MM.1S (cell line): Measurements from ENCODE around the gene HYCC1.
A peak's percentile ranks its signal among the peaks of the same experiment; 100 is the strongest.

Experiments
- DNase-seq: peaks from one replicate; pipeline ENCODE4 v3.0.0-alpha.2; 2015
- H2AFZ ChIP-seq: fragments of 300-600 bp; sonication (generic); 2 replicates; pipeline ENCODE4 v1.6.0; 2016; ENCODE audit warnings: antibody characterized with exemption, low read length
- H3F3A ChIP-seq: fragments of 300-600 bp; sonication (generic); 2 replicates; pipeline ENCODE4 v1.6.1; 2016; ENCODE audit warnings: mild to moderate bottlenecking, antibody characterized with exemption, low read length, moderate library complexity, mixed read lengths; ENCODE audit not compliant: insufficient read depth
- H3K27ac ChIP-seq: fragments of 300-600 bp; sonication (generic); 2 replicates; pipeline ENCODE4 v1.5.1; 2016; ENCODE audit warnings: mild to moderate bottlenecking, low read length
- H3K27me3 ChIP-seq: fragments of 300-600 bp; sonication (generic); replicated peaks from 2 replicates; pipeline ENCODE4 v1.6.0; 2016; ENCODE audit warnings: low read length; ENCODE audit not compliant: insufficient read depth
- H3K36me3 ChIP-seq: fragments of 300-600 bp; sonication (generic); replicated peaks from 2 replicates; pipeline ENCODE4 v1.6.1; 2016; ENCODE audit warnings: mild to moderate bottlenecking, low read length, mixed read lengths; ENCODE audit not compliant: insufficient read depth
- H3K4me1 ChIP-seq: fragments of 300-600 bp; sonication (generic); 2 replicates; pipeline ENCODE4 v1.6.1; 2016; ENCODE audit warnings: low read length, mixed read lengths
- H3K4me2 ChIP-seq: fragments of 300-600 bp; sonication (generic); 2 replicates; pipeline ENCODE4 v1.6.0; 2016; ENCODE audit warnings: low read depth, low read length
- H3K4me3 ChIP-seq: fragments of 300-600 bp; sonication (generic); 2 replicates; pipeline ENCODE4 v1.5.1; 2016; ENCODE audit warnings: low read length, mixed read lengths
- H3K79me2 ChIP-seq: fragments of 300-600 bp; sonication (generic); 2 replicates; pipeline ENCODE4 v1.6.1; 2016; ENCODE audit warnings: mixed run types, low read length, mixed read lengths
- H3K9ac ChIP-seq: fragments of 300-600 bp; sonication (generic); 2 replicates; pipeline ENCODE4 v1.6.1; 2016; ENCODE audit warnings: low read length, mixed read lengths
- H3K9me2 ChIP-seq: fragments of 300-600 bp; sonication (generic); replicated peaks from 2 replicates; pipeline ENCODE4 v1.6.1; 2016; ENCODE audit warnings: mild to moderate bottlenecking, low read length, mixed read lengths; ENCODE audit not compliant: insufficient read depth
- H3K9me3 ChIP-seq: fragments of 300-600 bp; sonication (generic); replicated peaks from 2 replicates; pipeline ENCODE4 v1.6.1; 2016; ENCODE audit warnings: mild to moderate bottlenecking, low read length, mixed read lengths; ENCODE audit not compliant: insufficient read depth
- H4K20me1 ChIP-seq: fragments of 300-600 bp; sonication (generic); 2 replicates; pipeline ENCODE4 v1.6.1; 2016; ENCODE audit warnings: mild to moderate bottlenecking, low read length, moderate library complexity, mixed read lengths; ENCODE audit not compliant: insufficient read depth
- CTCF ChIP-seq: fragments of 300-600 bp; sonication (generic); IDR thresholded peaks from 2 replicates; pipeline ENCODE4 v1.5.1; 2016; ENCODE audit warnings: antibody characterized with exemption, low read length, mixed read lengths
- EZH2 ChIP-seq: fragments of 300-600 bp; sonication (generic); optimal IDR thresholded peaks from 2 replicates; pipeline ENCODE3; 2017; ENCODE audit warnings: low read depth, mild to moderate bottlenecking, antibody characterized with exemption, low read length, mixed read lengths
- EZH2phosphoT487 ChIP-seq: fragments of 300-600 bp; sonication (generic); IDR thresholded peaks from 2 replicates; pipeline ENCODE4 v1.6.1; 2018; ENCODE audit warnings: antibody characterized with exemption, low read length

Gene HYCC1

GRCh38 chr7:23013715-23014649 lies at the start of gene HYCC1:
Gene HYCC1, minus strand, starts transcription at chr7:23014130. Its CDS starts 23,019 bp downstream, at chr7:22991111.
- H3K4me2 ChIP-seq = peak within 1 kb of the TSS; percentile 66
- H3K9ac ChIP-seq = peak within 1 kb of the TSS; percentile 65
- H3K36me3 ChIP-seq = no peaks in the 10 kb centered on the region
- H2AFZ ChIP-seq = peak within 1 kb of the TSS; percentile 77
- TF ChIP-seq EZH2phosphoT487 = no peak
- TF ChIP-seq CTCF = peak; percentile 60
- peak; percentile 98 for DNase-seq
- no peaks in the 10 kb centered on the region for H3K9me2 ChIP-seq
- H3K27me3 ChIP-seq = no peaks in the 10 kb centered on the region
- H3K4me1 ChIP-seq = peaks cover 37% of the 10 kb centered on the region
- H4K20me1 ChIP-seq = no peaks in the 10 kb centered on the region
- H3K4me3 ChIP-seq = peak within 1 kb of the TSS; percentile 74
- H3K79me2 ChIP-seq = peaks cover 45% of the 10 kb centered on the region
- H3F3A ChIP-seq = 0 out of 2 replicates have a peak, but pooled peaks cover 2% of the 10 kb centered on the region
- H3K27ac ChIP-seq = peak within 1 kb of the TSS; percentile 57; the same call in 1 of the 2 replicates
- no peaks in the 10 kb centered on the region for H3K9me3 ChIP-seq

- Histone ChIP-seq H3K9me3 (no peaks in the 10 kb centered on the region), H2AFZ (no peak overlapping the region), H3K9me2 (no peaks in the 10 kb centered on the region), H4K20me1 (no peaks in the 10 kb centered on the region), H3K4me1 (no peaks in the 10 kb centered on the region), H3K79me2 (no peaks in the 10 kb centered on the region), H3F3A (no peaks in the 10 kb centered on the region), H3K36me3 (no peaks in the 10 kb centered on the region), H3K27me3 (no peaks in the 10 kb centered on the region), H3K4me3 (no peak overlapping the region), H3K27ac (no peak overlapping the region), H3K4me2 (no peak overlapping the region), H3K9ac (no peak overlapping the region)
- no peak for DNase-seq
- TF ChIP-seq EZH2 (no peak), EZH2phosphoT487 (no peak), CTCF (no peak)
These were observed 48.5 kb upstream of the HYCC1 start for GRCh38 chr7:23062452-23062851.

- Histone ChIP-seq H4K20me1 (no peaks in the 10 kb centered on the region), H3K4me1 (no peaks in the 10 kb centered on the region), H3K4me3 (no peak overlapping the region), H3K27me3 (no peaks in the 10 kb centered on the region), H2AFZ (no peak overlapping the region), H3K9me3 (no peaks in the 10 kb centered on the region), H3K27ac (no peak overlapping the region), H3K4me2 (no peak overlapping the region), H3F3A (no peaks in the 10 kb centered on the region), H3K9ac (no peak overlapping the region), H3K79me2 (no peaks in the 10 kb centered on the region), H3K9me2 (no peaks in the 10 kb centered on the region), H3K36me3 (no peaks in the 10 kb centered on the region)
- no peak for DNase-seq
- TF ChIP-seq EZH2 = no peak
- no peak for TF ChIP-seq CTCF
- TF ChIP-seq EZH2phosphoT487 = no peak
These were observed 47.4 kb upstream of the HYCC1 start for GRCh38 chr7:23061327-23061726.
